Ascending aorta (tissue), 2 donors: ENCODE measurements around the gene MATCAP1. TPM values are rescaled to one million over a fixed set of nuclear protein-coding genes. Genes with fewer than 3 reads are reported as not detected.

Experiments used
- DNase-seq, 2 donors: peaks; one replicate each; pipeline ENCODE4 v3.0.0-alpha.2; 2019; ENCODE audit warnings: low spot score in 2 of 2
- H3K27ac ChIP-seq, 2 donors: fragments of 200-600 bp; sonication (generic); one replicate each; pipeline ENCODE4 v1.5.1; 2016 to 2017; ENCODE audit warnings: mild to moderate bottlenecking in 1 of 2
- H3K27me3 ChIP-seq: fragments of 200-600 bp; sonication (generic); one replicate; pipeline ENCODE4 v1.5.1; 2017
- H3K36me3 ChIP-seq, 2 donors: fragments of 200-600 bp; sonication (generic); one replicate each; pipeline ENCODE4 v1.5.1; 2016
- H3K4me1 ChIP-seq, 2 donors: fragments of 200-600 bp; sonication (generic); one replicate each; pipeline ENCODE4 v1.5.1; 2016 to 2017; ENCODE audit warnings: mild to moderate bottlenecking in 1 of 2
- H3K4me3 ChIP-seq, 2 donors: fragments of 200-600 bp; sonication (generic); one replicate each; pipeline ENCODE4 v1.5.1; 2016 to 2017; ENCODE audit warnings: mild to moderate bottlenecking in 1 of 2
- H3K9me3 ChIP-seq, 2 donors: fragments of 200-600 bp; sonication (generic); one replicate each; pipeline ENCODE4 v1.5.1; 2016
- CTCF ChIP-seq, 3 experiments: fragments of 200-600 bp in 2 of 3; fragments of 450-650 bp in 1 of 3; sonication (generic) in 2 of 3; IDR thresholded peaks; one replicate each; pipeline ENCODE4 v1.5.1; 2016 to 2019; ENCODE audit warnings: antibody characterized with exemption in 3 of 3, mild to moderate bottlenecking in 1 of 3, moderate library complexity in 1 of 3
- intact Hi-C: fragments of 100-400 bp; cut with DNase I; formaldehyde crosslinking; loops from one replicate; pipeline ENCODE4 v1.15.1; 2023
- total RNA-seq: library from RNA; depleted of rRNA; stranded (reverse); fragments of >200 nt; gene quantifications from one replicate; pipeline ENCODE4 v1.1.0, GENCODE V29; 2016

MATCAP1 gene
- total RNA-seq, 1 donor from 2014 or later, result 18.9 TPM

- intact Hi-C loops, result no loop called here
- no peak overlapping the region for H3K27ac ChIP-seq
These were observed 3.6 kb downstream of the MATCAP1 start for GRCh38 chr16:67180166-67180565.

GRCh38 chr16:67179421-67180080, 4.2 kb downstream of the MATCAP1 start:
- H3K4me3 ChIP-seq, result no peak overlapping the region
- no peaks in the 10 kb centered on the region for H3K9me3 ChIP-seq
- no peak overlapping the region for H3K27ac ChIP-seq
- intact Hi-C loops, result no loop called here
- no peak for DNase-seq
- no peak for TF ChIP-seq CTCF (IDR thresholded peaks at IDR 0.05)
- no peaks in the 10 kb centered on the region for H3K27me3 ChIP-seq
- H3K36me3 ChIP-seq, result no peaks in the 10 kb centered on the region
- H3K4me1 ChIP-seq, result peaks cover 14 to 29% of the 10 kb centered on the region in 2 donors

More at GRCh38 chr16:67180166-67180565, 3.6 kb downstream of the MATCAP1 start:
- Histone ChIP-seq H3K27me3 (no peaks in the 10 kb centered on the region), H3K4me1 (peaks cover 16 to 29% of the 10 kb centered on the region in 2 donors), H3K4me3 (no peak overlapping the region), H3K9me3 (no peaks in the 10 kb centered on the region), H3K36me3 (no peaks in the 10 kb centered on the region)
- no peak for TF ChIP-seq CTCF (IDR thresholded peaks at IDR 0.05)
- DNase-seq, result no peak

- DNase-seq, result no peak
- Histone ChIP-seq H3K27ac (peak overlapping the region in 1 of 2 donors; percentile 41), H3K36me3 (no peaks in the 10 kb centered on the region), H3K4me3 (peak overlapping the region; percentile 45 to 60), H3K9me3 (no peaks in the 10 kb centered on the region), H3K4me1 (peaks cover 17 to 33% of the 10 kb centered on the region in 2 donors), H3K27me3 (no peaks in the 10 kb centered on the region)
- intact Hi-C loops, result no loop called here
- no peak for TF ChIP-seq CTCF (IDR thresholded peaks at IDR 0.05)
These were observed 5.7 kb downstream of the MATCAP1 start for GRCh38 chr16:67177743-67178699.

GRCh38 chr16:67176662-67177061, 7.1 kb downstream of the MATCAP1 start:
- peaks cover 17 to 31% of the 10 kb centered on the region in 2 donors for H3K4me1 ChIP-seq
- no peaks in the 10 kb centered on the region for H3K27me3 ChIP-seq
- H3K36me3 ChIP-seq, result no peaks in the 10 kb centered on the region
- TF ChIP-seq CTCF (IDR thresholded peaks at IDR 0.05), result no peak
- no peak overlapping the region for H3K27ac ChIP-seq
- no peaks in the 10 kb centered on the region for H3K9me3 ChIP-seq
- DNase-seq, result no peak
- no peak overlapping the region for H3K4me3 ChIP-seq
- intact Hi-C loops, result no loop called here

- Histone ChIP-seq H3K27me3 (no peaks in the 10 kb centered on the region), H3K4me3 (peak overlapping the region; percentile 49 to 67), H3K36me3 (no peaks in the 10 kb centered on the region), H3K27ac (peak overlapping the region; percentile 93 to 95), H3K4me1 (peaks cover 17 to 34% of the 10 kb centered on the region in 2 donors), H3K9me3 (no peaks in the 10 kb centered on the region)
- no peak for TF ChIP-seq CTCF (IDR thresholded peaks at IDR 0.05)
- DNase-seq, result no peak
- intact Hi-C loops, result loop anchor here (1.0 kb wide), 2 partner anchors 9 to 15 kb away; partner anchors contain the start of genes FBXL8, MATCAP1 and TRADD
These were observed 9.0 kb downstream of the MATCAP1 start for GRCh38 chr16:67174706-67175231.
